DOHH2 (cell line): ENCODE results near the gene SPRR2B.

ENCODE experiments used
- CTCF ChIP-seq: fragments of 200-600 bp; sonication (generic); IDR thresholded peaks from one replicate; pipeline ENCODE4 v1.5.1; 2014; ENCODE audit warnings: antibody characterized with exemption, mild to moderate bottlenecking, low read depth, low read length; ENCODE audit not compliant: poor library complexity, severe bottlenecking
- EZH2phosphoT487 ChIP-seq: fragments of 200-600 bp; sonication (generic); IDR thresholded peaks from 2 replicates; pipeline ENCODE4 v1.6.1; 2017; ENCODE audit warnings: borderline replicate concordance, mild to moderate bottlenecking, antibody characterized with exemption, low read length, moderate library complexity, mixed read lengths

GRCh38 chr1:153040950-153041631, 30.3 kb downstream of the SPRR2B start, which contains the start of gene SPRR2D:
- TF ChIP-seq CTCF (no peak), EZH2phosphoT487 (no peak)
